HepG2 (cell line): ENCODE measurements around the gene ZNF556. TPM values are rescaled to one million over a fixed set of nuclear protein-coding genes. Genes with fewer than 3 reads are reported as not detected.

Source experiments
- CEBPB ChIP-seq: IDR thresholded peaks from 2 replicates; pipeline ENCODE4 v1.6.1; 2011; ENCODE audit warnings: low read depth, low read length, improper control_type of control experiment, borderline replicate concordance
- ETV5 ChIP-seq: IDR thresholded peaks from 2 replicates; pipeline ENCODE4 v1.6.1; 2018; ENCODE audit warnings: missing biosample characterization, missing genetic modification reagents, inconsistent platforms, borderline replicate concordance
- HMG20A ChIP-seq: IDR thresholded peaks from 2 replicates; pipeline ENCODE4 v1.6.1; 2016; ENCODE audit warnings: borderline replicate concordance
- NFKB2 ChIP-seq: sonication (generic); formaldehyde crosslinking; IDR thresholded peaks from 2 replicates; pipeline ENCODE4 v1.4.0; 2020; ENCODE audit warnings: missing genetic modification reagents, borderline replicate concordance
- NR2F6 ChIP-seq, 2 experiments: IDR thresholded peaks; 2 replicates each; pipeline ENCODE4 v1.6.1; 2016; ENCODE audit warnings: antibody characterized with exemption in 1 of 2, mild to moderate bottlenecking in 1 of 2
- RBAK ChIP-seq: sonication (generic); formaldehyde crosslinking; IDR thresholded peaks from 2 replicates; pipeline ENCODE4 v1.5.1; 2020; ENCODE audit warnings: mild to moderate bottlenecking, missing genetic modification reagents
- SP4 ChIP-seq: sonication (generic); formaldehyde crosslinking; IDR thresholded peaks from 2 replicates; pipeline ENCODE4 v1.8.1; 2023; ENCODE audit warnings: mild to moderate bottlenecking, missing genetic modification reagents
- TAF15 ChIP-seq: fragments of 200-400 bp; formaldehyde crosslinking; IDR thresholded peaks from one replicate; pipeline ENCODE4 v1.6.1; 2018; ENCODE audit warnings: mild to moderate bottlenecking, low read depth, low read length; ENCODE audit not compliant: poor library complexity, severe bottlenecking
- WIZ ChIP-seq: sonication (generic); formaldehyde crosslinking; IDR thresholded peaks from 2 replicates; pipeline ENCODE4 v1.5.1; 2020; ENCODE audit warnings: mild to moderate bottlenecking, missing genetic modification reagents
- ZBTB21 ChIP-seq: sonication (generic); formaldehyde crosslinking; IDR thresholded peaks from 2 replicates; pipeline ENCODE4 v1.4.0; 2020; ENCODE audit warnings: missing genetic modification reagents
- ZBTB3 ChIP-seq: sonication (generic); formaldehyde crosslinking; IDR thresholded peaks from 2 replicates; pipeline ENCODE4 v1.4.0; 2020; ENCODE audit warnings: low read depth, mild to moderate bottlenecking, moderate library complexity, missing genetic modification reagents, borderline replicate concordance
- ZBTB38 ChIP-seq: sonication (generic); formaldehyde crosslinking; IDR thresholded peaks from 2 replicates; pipeline ENCODE4 v1.5.1; 2020; ENCODE audit warnings: mild to moderate bottlenecking, missing genetic modification reagents
- ZNF557 ChIP-seq: sonication (generic); formaldehyde crosslinking; IDR thresholded peaks from 2 replicates; pipeline ENCODE4 v1.4.0; 2020; ENCODE audit warnings: missing genetic modification reagents
- polyA plus RNA-seq, 8 experiments: library from polyadenylated mRNA; depleted of rRNA in 3 of 8; stranded (reverse) in 7 of 8; unstranded in 1 of 8; fragments of >200 nt; fragmentation: Illumina TruSeq in 4 of 8; extraction: Trizol in 4 of 8; gene quantifications; 2 replicates each; pipeline versions ENCODE4 v1.2.1 to v1.2.3, GENCODE V29; 2011 to 2016; ENCODE audit warnings: low read depth in 4 of 8, missing spikeins in 1 of 8, mixed read lengths in 1 of 8; ENCODE audit not compliant: insufficient read depth in 1 of 8
- total RNA-seq, 5 experiments: library from RNA; depleted of rRNA; stranded (reverse); fragments of >200 nt; fragmentation: Illumina TruSeq; extraction: Trizol; gene quantifications; 2 replicates each; pipeline ENCODE4 v1.2.3, GENCODE V29; 2016; ENCODE audit warnings: low read depth in 1 of 5
- TF ChIP-seq, protein P1 (sequence below): sonication (generic); formaldehyde crosslinking; IDR thresholded peaks from 2 replicates; pipeline ENCODE4 v1.4.0; 2020; ENCODE audit warnings: mild to moderate bottlenecking, missing genetic modification reagents
- TF ChIP-seq, protein P2 (sequence below): sonication (generic); formaldehyde crosslinking; IDR thresholded peaks from 2 replicates; pipeline ENCODE4 v1.4.0; 2020; ENCODE audit warnings: missing genetic modification reagents, borderline replicate concordance
- TF ChIP-seq, protein P3 (sequence below): sonication (generic); formaldehyde crosslinking; IDR thresholded peaks from 2 replicates; pipeline ENCODE4 v1.4.0; 2020; ENCODE audit warnings: mild to moderate bottlenecking, low read depth, missing genetic modification reagents

Gene ZNF556
- total and polyA plus RNA-seq, 2 of the 13 experiments (the other 11 are each of a cell fraction or from before 2014, with no cell fraction given) = 4.2 to 28.6 TPM

DNA sequence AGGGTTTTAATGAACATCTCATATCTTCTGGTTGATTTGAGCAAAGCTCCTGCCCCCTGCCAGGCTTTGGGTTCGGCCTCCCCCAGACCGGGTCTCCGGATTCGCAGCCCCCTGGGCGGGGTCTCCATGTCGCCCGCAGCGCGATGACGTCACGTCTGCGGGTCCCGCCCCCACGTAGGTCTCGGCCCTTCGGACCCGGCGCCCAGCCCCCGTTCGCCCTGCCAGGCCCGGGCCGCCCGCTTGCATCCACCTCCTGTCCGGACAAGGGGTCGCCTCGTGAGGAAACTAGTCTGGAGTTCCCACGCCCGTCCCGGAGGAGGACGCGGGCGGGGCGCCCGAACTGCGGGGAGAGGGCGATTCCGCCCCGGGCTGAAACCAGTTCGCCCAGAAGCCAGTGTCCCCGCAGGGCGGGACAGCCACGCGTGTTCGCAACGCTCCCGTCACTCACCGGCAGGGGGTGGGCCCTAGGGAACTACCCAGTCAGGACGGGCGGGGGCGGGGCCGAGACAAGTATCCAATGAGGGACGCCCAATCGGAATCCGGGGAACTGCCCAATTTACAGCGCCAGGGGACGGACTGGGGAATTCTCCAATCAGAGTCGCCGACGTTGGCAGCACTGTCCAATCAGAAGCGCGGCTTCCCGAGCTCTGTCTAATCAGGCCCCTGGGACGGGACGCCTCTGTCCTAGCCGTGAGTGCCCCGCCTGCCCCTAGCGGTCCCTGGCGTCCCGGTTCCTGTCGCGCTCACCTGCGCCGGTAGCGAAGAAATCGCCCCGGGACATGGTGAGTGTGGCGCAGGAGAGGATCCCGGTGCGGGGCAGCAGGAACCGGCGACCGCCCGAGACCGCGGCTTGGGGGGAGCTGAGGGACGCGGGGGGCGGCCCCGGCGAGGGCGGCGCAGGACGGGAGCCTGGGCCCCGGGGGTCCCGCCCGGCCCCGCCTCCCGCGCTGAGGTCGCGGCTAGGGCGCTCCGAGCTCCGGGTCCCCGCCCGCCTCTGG lies 26.0 kb upstream of the ZNF556 start, which contains the start of gene ZNF555 (continued):
- TF ChIP-seq, protein P1, sequence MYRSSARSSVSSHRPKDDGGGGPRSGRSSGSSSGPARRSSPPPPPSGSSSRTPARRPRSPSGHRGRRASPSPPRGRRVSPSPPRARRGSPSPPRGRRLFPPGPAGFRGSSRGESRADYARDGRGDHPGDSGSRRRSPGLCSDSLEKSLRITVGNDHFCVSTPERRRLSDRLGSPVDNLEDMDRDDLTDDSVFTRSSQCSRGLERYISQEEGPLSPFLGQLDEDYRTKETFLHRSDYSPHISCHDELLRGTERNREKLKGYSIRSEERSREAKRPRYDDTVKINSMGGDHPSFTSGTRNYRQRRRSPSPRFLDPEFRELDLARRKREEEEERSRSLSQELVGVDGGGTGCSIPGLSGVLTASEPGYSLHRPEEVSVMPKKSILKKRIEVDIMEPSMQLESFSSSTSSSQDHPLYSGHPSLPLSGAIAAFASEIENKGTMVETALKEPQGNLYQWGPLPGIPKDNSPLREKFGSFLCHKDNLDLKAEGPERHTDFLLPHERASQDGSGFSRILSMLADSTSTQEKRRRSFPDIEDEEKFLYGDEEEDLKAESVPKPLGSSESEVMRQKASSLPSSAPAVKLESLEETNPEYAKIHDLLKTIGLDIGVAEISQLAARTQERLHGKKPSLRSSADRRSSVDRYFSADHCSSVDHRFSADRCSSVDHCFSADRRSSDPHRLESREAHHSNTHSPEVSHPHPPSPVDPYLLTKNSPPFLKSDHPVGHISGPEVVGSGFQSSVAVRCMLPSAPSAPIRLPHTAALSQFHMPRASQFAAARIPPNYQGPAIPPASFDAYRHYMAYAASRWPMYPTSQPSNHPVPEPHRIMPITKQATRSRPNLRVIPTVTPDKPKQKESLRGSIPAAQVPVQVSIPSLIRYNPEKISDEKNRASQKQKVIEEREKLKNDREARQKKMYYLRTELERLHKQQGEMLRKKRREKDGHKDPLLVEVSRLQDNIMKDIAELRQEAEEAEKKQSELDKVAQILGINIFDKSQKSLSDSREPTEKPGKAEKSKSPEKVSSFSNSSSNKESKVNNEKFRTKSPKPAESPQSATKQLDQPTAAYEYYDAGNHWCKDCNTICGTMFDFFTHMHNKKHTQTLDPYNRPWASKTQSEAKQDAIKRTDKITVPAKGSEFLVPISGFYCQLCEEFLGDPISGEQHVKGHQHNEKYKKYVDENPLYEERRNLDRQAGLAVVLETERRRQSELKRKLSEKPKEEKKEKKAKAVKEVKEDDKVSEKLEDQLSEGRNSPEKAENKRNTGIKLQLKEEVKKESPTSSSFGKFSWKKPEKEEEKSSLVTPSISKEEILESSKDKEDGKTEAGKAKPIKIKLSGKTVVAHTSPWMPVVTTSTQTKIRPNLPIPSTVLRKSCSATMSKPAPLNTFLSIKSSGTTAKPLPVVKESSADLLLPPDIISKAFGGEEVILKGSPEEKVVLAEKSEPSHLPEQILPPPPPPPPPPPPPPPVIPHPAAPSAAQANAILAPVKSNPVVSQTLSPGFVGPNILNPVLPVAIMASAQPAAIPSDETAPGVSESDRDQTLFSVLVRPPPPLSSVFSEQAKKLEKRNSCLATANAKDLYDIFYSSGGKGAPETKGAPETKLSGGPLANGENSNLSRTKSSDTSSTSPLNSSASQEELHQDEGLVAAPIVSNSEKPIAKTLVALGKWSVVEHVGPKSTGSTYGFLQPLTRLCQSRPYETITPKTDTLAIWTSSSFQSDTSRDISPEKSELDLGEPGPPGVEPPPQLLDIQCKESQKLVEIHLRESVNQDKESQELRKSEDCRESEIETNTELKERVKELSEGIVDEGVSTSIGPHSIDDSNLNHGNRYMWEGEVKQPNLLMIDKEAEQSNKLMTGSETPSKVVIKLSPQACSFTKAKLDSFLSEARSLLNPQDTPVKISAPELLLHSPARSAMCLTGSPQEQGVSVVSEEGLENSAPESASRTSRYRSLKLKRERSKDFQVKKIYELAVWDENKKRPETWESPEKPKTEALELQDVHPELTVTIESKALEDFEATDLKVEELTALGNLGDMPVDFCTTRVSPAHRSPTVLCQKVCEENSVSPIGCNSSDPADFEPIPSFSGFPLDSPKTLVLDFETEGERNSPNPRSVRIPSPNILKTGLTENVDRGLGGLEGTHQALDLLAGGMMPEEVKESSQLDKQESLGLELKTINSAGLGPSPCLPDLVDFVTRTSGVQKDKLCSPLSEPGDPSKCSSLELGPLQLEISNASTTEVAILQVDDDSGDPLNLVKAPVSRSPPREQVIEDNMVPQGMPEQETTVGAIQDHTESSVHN (CRISPR knock-in tag) = no peak; the same call in 1 of the 2 replicates
- TF ChIP-seq CEBPB (no peak), ZBTB3 (CRISPR knock-in tag) (0 out of 2 replicates have a peak, but pooled peaks have one; percentile 45), ZBTB38 (peak; percentile 11), RBAK (0 out of 2 replicates have a peak, but pooled peaks have one; percentile 28), NFKB2 (peak; percentile 88; the same call in 1 of the 2 replicates), ZNF557 (0 out of 2 replicates have a peak, but pooled peaks have one; percentile 26), HMG20A (CRISPR knock-in tag) (no peak), ZBTB21 (CRISPR knock-in tag) (0 out of 2 replicates have a peak, but pooled peaks have one; percentile 9), ETV5 (CRISPR knock-in tag) (peak; percentile 22; the same call in 1 of the 2 replicates), TAF15 (no peak), WIZ (CRISPR knock-in tag) (no peak), NR2F6 (IDR thresholded peaks at IDR 0.05) (no peak), NR2F6 (CRISPR knock-in tag; IDR thresholded peaks at IDR 0.05) (no peak), SP4 (CRISPR knock-in tag) (peak; percentile 79)
- TF ChIP-seq, protein P2, sequence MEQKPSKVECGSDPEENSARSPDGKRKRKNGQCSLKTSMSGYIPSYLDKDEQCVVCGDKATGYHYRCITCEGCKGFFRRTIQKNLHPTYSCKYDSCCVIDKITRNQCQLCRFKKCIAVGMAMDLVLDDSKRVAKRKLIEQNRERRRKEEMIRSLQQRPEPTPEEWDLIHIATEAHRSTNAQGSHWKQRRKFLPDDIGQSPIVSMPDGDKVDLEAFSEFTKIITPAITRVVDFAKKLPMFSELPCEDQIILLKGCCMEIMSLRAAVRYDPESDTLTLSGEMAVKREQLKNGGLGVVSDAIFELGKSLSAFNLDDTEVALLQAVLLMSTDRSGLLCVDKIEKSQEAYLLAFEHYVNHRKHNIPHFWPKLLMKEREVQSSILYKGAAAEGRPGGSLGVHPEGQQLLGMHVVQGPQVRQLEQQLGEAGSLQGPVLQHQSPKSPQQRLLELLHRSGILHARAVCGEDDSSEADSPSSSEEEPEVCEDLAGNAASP (CRISPR knock-in tag) = peak; percentile 36; the same call in 1 of the 2 replicates
- TF ChIP-seq, protein P3, sequence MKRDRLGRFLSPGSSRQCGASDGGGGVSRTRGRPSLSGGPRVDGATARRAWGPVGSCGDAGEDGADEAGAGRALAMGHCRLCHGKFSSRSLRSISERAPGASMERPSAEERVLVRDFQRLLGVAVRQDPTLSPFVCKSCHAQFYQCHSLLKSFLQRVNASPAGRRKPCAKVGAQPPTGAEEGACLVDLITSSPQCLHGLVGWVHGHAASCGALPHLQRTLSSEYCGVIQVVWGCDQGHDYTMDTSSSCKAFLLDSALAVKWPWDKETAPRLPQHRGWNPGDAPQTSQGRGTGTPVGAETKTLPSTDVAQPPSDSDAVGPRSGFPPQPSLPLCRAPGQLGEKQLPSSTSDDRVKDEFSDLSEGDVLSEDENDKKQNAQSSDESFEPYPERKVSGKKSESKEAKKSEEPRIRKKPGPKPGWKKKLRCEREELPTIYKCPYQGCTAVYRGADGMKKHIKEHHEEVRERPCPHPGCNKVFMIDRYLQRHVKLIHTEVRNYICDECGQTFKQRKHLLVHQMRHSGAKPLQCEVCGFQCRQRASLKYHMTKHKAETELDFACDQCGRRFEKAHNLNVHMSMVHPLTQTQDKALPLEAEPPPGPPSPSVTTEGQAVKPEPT (CRISPR knock-in tag) = no peak
